ENCODE results near the gene COL7A1. TPM values are rescaled to one million over a fixed set of nuclear protein-coding genes. Genes with fewer than 3 reads are reported as not detected.

COL7A1 gene
- total RNA-seq: 27.4 TPM

GRCh38 chr3:48595075-48595525, at the start of gene COL7A1:
COL7A1 (minus strand) TSS chr3:48595329; CDS start chr3:48595159, 170 bp downstream.

GRCh38 chr3:48635222-48636021, 40.3 kb upstream of the COL7A1 start, which contains the start of gene SLC26A6:
SLC26A6 (minus strand) TSS chr3:48635461; CDS start chr3:48635393, 68 bp downstream.

GRCh38 chr3:48621461-48621869, 26.3 kb upstream of the COL7A1 start, which contains the start of gene TMEM89:
TMEM89 (minus strand) TSS chr3:48621769; CDS start chr3:48621756, 13 bp downstream.

GRCh38 chr3:48609088-48610005, 14.2 kb upstream of the COL7A1 start, which contains the start of gene UQCRC1:
UQCRC1 (minus strand) TSS chr3:48609646; CDS start chr3:48609620, 26 bp downstream.

GRCh38 chr3:48563382-48563918, 31.7 kb downstream of the COL7A1 start, which contains the start of gene UCN2:
UCN2 (minus strand) TSS chr3:48563781; CDS start chr3:48563124, 657 bp downstream.

GRCh38 chr3:48556796-48557626, 38.1 kb downstream of the COL7A1 start, which contains the start of gene PFKFB4:
PFKFB4 (minus strand) TSS chr3:48556803; CDS start chr3:48556777, 26 bp downstream.

Small RNA genes lying within 50 kb of the gene (small RNA-seq; reads per million reads assigned to genes)
- not detected for gene MIR6823 (ENCODE audit: low replicate concordance)

Other genes starting within 250 kb of the COL7A1 start
- gene FBXW12, start 223.1 kb downstream of the COL7A1 start, total RNA-seq: 0.23 TPM
- 202 TPM for gene PLXNB1, start 165.2 kb downstream of the COL7A1 start, total RNA-seq
- gene CCDC51, start 155.2 kb downstream of the COL7A1 start, total RNA-seq: 18.6 TPM
- gene TMA7, start 155.1 kb downstream of the COL7A1 start, total RNA-seq: 106 TPM
- 5.8 TPM for gene ATRIP, start 148.6 kb downstream of the COL7A1 start, total RNA-seq
- 67.4 TPM for gene SHISA5, start 91.2 kb downstream of the COL7A1 start, total RNA-seq
- gene PFKFB4, start 38.5 kb downstream of the COL7A1 start, total RNA-seq: 8.2 TPM
- gene UCN2, start 31.5 kb downstream of the COL7A1 start, total RNA-seq: 0.29 TPM
- 253 TPM for gene UQCRC1, start 14.3 kb upstream of the COL7A1 start, total RNA-seq
- not detected for gene TMEM89, start 26.4 kb upstream of the COL7A1 start, total RNA-seq
- 25.6 TPM for gene SLC26A6, start 40.1 kb upstream of the COL7A1 start, total RNA-seq
- gene CELSR3, start 67.6 kb upstream of the COL7A1 start, total RNA-seq: 0.70 TPM
- 19.3 TPM for gene NCKIPSD, start 90.6 kb upstream of the COL7A1 start, total RNA-seq
- gene IP6K2, start 121.9 kb upstream of the COL7A1 start, total RNA-seq: 111 TPM

Measured in metanephros (tissue), 2 donors.